Measurements from ENCODE around the gene SLC25A6.
"Not testable (repeated sequence)": the region's sequence is repeated elsewhere in the genome, so short reads cannot be mapped to it uniquely, and the experiment has no call there.

The SLC25A6 gene

GRCh38 chrX:1417921-1418771 lies 26.2 kb upstream of the SLC25A6 start:
- DNase-seq: peak in 8 of 42 donors; percentile 1 to 35 (median 16)
- intact Hi-C loops (cut with DNase I): no loop called here

GRCh38 chrX:1416965-1417760 lies 25.2 kb upstream of the SLC25A6 start:
- peak in 5 of 42 donors; percentile 3 to 32 (median 16) for DNase-seq
- intact Hi-C loops (cut with DNase I): no loop called here

GRCh38 chrX:1416327-1416784 lies 24.4 kb upstream of the SLC25A6 start:
- intact Hi-C loops (cut with DNase I): no loop called here
- peak in 6 of 42 donors; percentile 5 to 26 (median 8) for DNase-seq

GRCh38 chrX:1412551-1413161 lies 20.7 kb upstream of the SLC25A6 start:
- intact Hi-C loops (cut with DNase I): no loop called here
- DNase-seq: peak in 7 of 42 donors; percentile 5 to 40 (median 11)

- peak in 8 of 42 donors; percentile 3 to 36 (median 10) for DNase-seq
- intact Hi-C loops (cut with DNase I): no loop called here
These were observed 19.4 kb upstream of the SLC25A6 start for GRCh38 chrX:1411326-1411725.

- no peak for DNase-seq
- intact Hi-C loops (cut with DNase I): no loop called here
These were observed 15.1 kb upstream of the SLC25A6 start for GRCh38 chrX:1407035-1407434.

- DNase-seq; intact Hi-C loops (cut with DNase I): not testable (repeated sequence)
These were observed 13.9 kb upstream of the SLC25A6 start for GRCh38 chrX:1405769-1406168.

- intact Hi-C loops (cut with DNase I); DNase-seq: not testable (repeated sequence)
These were observed 12.0 kb upstream of the SLC25A6 start for GRCh38 chrX:1403867-1404266.

GRCh38 chrX:1403228-1403627 lies 11.3 kb upstream of the SLC25A6 start:
- intact Hi-C loops (cut with DNase I): no loop called here

GRCh38 chrX:1401611-1402430 lies 9.9 kb upstream of the SLC25A6 start:
- DNase-seq: peak in 4 of 42 donors; percentile 7 to 19 (median 11)
- intact Hi-C loops (cut with DNase I): no loop called here

More at GRCh38 chrX:1403228-1403627, 11.3 kb upstream of the SLC25A6 start:
- peak in 4 of 42 donors; percentile 15 to 44 (median 34) for DNase-seq

GRCh38 chrX:1400742-1401471 lies 9.0 kb upstream of the SLC25A6 start:
- intact Hi-C loops (cut with DNase I): no loop called here
- DNase-seq: peak in 7 of 42 donors; percentile 5 to 25 (median 15)

- intact Hi-C loops (cut with DNase I): no loop called here
- peak in 7 of 42 donors; percentile 0 to 33 (median 11) for DNase-seq
These were observed 8.1 kb upstream of the SLC25A6 start for GRCh38 chrX:1400049-1400448.

- intact Hi-C loops (cut with DNase I): no loop called here
- DNase-seq: peak in 8 of 42 donors; percentile 6 to 40 (median 22)
These were observed 6.8 kb upstream of the SLC25A6 start for GRCh38 chrX:1398431-1399340.

GRCh38 chrX:1397441-1398270 lies 5.7 kb upstream of the SLC25A6 start:
- intact Hi-C loops (cut with DNase I): no loop called here
- DNase-seq: peak in 9 of 42 donors; percentile 4 to 29 (median 20)

GRCh38 chrX:1397001-1397400 lies 5.1 kb upstream of the SLC25A6 start:
- peak in 8 of 42 donors; percentile 5 to 41 (median 21) for DNase-seq

More at GRCh38 chrX:1397001-1397400, 5.1 kb upstream of the SLC25A6 start:
- intact Hi-C loops (cut with DNase I): no loop called here
